Loucy (cell line): ENCODE measurements around the gene IL11.

Experiments
- H2AFZ ChIP-seq: fragments of 200-600 bp; sonication (generic); 2 replicates; pipeline ENCODE4 v1.6.0; 2016; ENCODE audit warnings: antibody characterized with exemption, mild to moderate bottlenecking, low read length, moderate library complexity
- H3F3A ChIP-seq: fragments of 200-600 bp; 2 replicates; pipeline ENCODE4 v1.6.0; 2016; ENCODE audit warnings: antibody characterized with exemption, low read depth, mild to moderate bottlenecking
- H3K27me3 ChIP-seq: fragments of 200-600 bp; sonication (generic); 2 replicates; pipeline ENCODE4 v1.6.1; 2014; ENCODE audit warnings: low read length, mild to moderate bottlenecking; ENCODE audit not compliant: insufficient read depth, poor library complexity, severe bottlenecking
- H3K36me3 ChIP-seq: fragments of 200-600 bp; sonication (generic); 2 replicates; pipeline ENCODE4 v1.6.1; 2016; ENCODE audit warnings: low read length; ENCODE audit not compliant: insufficient read depth
- H3K4me1 ChIP-seq: fragments of 200-600 bp; sonication (generic); 2 replicates; pipeline ENCODE4 v1.5.1; 2014; ENCODE audit warnings: low read length, mild to moderate bottlenecking; ENCODE audit not compliant: insufficient read depth, poor library complexity, severe bottlenecking
- H3K4me2 ChIP-seq: fragments of 200-600 bp; sonication (generic); 2 replicates; pipeline ENCODE4 v1.6.0; 2014; ENCODE audit warnings: antibody characterized with exemption, low read length, low read depth, mild to moderate bottlenecking; ENCODE audit not compliant: poor library complexity, severe bottlenecking
- H3K4me3 ChIP-seq: fragments of 200-600 bp; sonication (generic); 2 replicates; pipeline ENCODE4 v1.5.1; 2014; ENCODE audit warnings: low read length, mild to moderate bottlenecking, mixed read lengths; ENCODE audit not compliant: poor library complexity, severe bottlenecking
- H3K79me2 ChIP-seq: fragments of 200-600 bp; sonication (generic); 2 replicates; pipeline ENCODE4 v1.6.1; 2014; ENCODE audit warnings: low read length; ENCODE audit not compliant: insufficient read depth
- H3K9ac ChIP-seq: fragments of 200-600 bp; sonication (generic); 2 replicates; pipeline ENCODE4 v1.6.0; 2014; ENCODE audit warnings: mild to moderate bottlenecking, low read depth, low read length, moderate library complexity; ENCODE audit not compliant: poor library complexity, severe bottlenecking
- H3K9me2 ChIP-seq: fragments of 200-600 bp; sonication (generic); replicated peaks from 2 replicates; pipeline ENCODE4 v1.6.1; 2016; ENCODE audit warnings: low read depth, low read length, mixed read lengths
- H3K9me3 ChIP-seq: fragments of 200-600 bp; sonication (generic); 2 replicates; pipeline ENCODE4 v1.6.1; 2014; ENCODE audit warnings: mild to moderate bottlenecking, antibody characterized with exemption, low read length, low read depth; ENCODE audit not compliant: insufficient read depth
- H4K20me1 ChIP-seq: fragments of 200-600 bp; sonication (generic); 2 replicates; pipeline ENCODE4 v1.6.0; 2014; ENCODE audit warnings: antibody characterized with exemption, low read length, mild to moderate bottlenecking; ENCODE audit not compliant: insufficient read depth, poor library complexity, severe bottlenecking
- EZH2phosphoT487 ChIP-seq: fragments of 200-600 bp; IDR thresholded peaks from 2 replicates; pipeline ENCODE4 v1.6.1; 2018; ENCODE audit warnings: antibody characterized with exemption, mild to moderate bottlenecking, moderate library complexity, borderline replicate concordance
- TF ChIP-seq, protein P1 (sequence below): fragments of 200-600 bp; sonication (generic); conservative IDR thresholded peaks from 2 replicates; pipeline ENCODE4 v1.5.1; 2014; ENCODE audit warnings: mild to moderate bottlenecking, antibody characterized with exemption, low read length

The IL11 gene

DNA sequence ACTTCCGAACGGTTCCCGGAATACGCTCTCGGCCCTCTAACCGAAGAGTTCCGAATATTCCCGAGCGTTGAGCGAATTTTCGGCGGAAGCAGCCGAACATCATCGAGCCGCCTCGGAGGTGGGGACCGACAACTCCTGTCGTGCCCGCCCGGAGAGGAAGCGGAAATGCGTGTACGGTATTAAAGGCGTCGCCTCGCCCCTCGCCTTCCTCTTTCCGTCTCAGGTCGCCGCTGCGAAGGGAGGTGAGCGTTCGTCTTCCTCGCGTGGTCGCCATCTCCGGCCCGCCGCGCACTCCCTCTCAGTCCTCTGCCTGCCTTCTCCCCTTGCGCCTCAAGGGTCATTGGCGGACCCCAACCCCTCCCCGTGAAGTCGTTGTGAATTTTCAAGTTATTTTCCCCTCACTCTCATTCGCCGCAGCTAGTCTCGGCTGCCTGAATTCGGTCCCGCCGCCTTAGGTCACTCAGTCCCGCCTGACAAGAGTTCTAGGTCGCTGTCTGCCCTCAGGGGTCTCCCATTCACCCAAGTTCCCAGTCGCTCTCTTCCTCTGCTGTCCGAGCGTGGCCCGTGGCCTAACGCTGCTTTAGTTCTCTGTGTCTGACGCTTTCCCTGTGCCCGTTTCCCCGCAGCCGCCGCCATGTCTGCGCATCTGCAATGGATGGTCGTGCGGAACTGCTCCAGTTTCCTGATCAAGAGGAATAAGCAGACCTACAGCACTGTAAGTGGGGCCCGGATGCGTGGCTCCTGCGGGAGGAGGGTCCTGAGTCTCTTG lies 15.6 kb upstream of the IL11 start, which contains the start of gene RPL28:
TSS of gene RPL28 (plus strand) at position 209 of the 769 bp plus-strand sequence. CDS start at position 635, 426 bp downstream.
- H3K79me2 ChIP-seq, result peaks cover 60% of the 10 kb centered on the region
- H3K36me3 ChIP-seq, result peaks cover 23% of the 10 kb centered on the region; the same call in 1 of the 2 replicates
- peak within 1 kb of the TSS; percentile 100 for H3K4me2 ChIP-seq
- no peaks in the 10 kb centered on the region for H3K9me2 ChIP-seq
- no peaks in the 10 kb centered on the region for H3K27me3 ChIP-seq
- peak within 1 kb of the TSS; percentile 99 for H3K9ac ChIP-seq
- TF ChIP-seq EZH2phosphoT487, result no peak
- TF ChIP-seq, protein P1, sequence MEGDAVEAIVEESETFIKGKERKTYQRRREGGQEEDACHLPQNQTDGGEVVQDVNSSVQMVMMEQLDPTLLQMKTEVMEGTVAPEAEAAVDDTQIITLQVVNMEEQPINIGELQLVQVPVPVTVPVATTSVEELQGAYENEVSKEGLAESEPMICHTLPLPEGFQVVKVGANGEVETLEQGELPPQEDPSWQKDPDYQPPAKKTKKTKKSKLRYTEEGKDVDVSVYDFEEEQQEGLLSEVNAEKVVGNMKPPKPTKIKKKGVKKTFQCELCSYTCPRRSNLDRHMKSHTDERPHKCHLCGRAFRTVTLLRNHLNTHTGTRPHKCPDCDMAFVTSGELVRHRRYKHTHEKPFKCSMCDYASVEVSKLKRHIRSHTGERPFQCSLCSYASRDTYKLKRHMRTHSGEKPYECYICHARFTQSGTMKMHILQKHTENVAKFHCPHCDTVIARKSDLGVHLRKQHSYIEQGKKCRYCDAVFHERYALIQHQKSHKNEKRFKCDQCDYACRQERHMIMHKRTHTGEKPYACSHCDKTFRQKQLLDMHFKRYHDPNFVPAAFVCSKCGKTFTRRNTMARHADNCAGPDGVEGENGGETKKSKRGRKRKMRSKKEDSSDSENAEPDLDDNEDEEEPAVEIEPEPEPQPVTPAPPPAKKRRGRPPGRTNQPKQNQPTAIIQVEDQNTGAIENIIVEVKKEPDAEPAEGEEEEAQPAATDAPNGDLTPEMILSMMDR, result no peak
- peaks cover 49% of the 10 kb centered on the region for H3K4me1 ChIP-seq
- H4K20me1 ChIP-seq, result peaks cover 51% of the 10 kb centered on the region
- H3K9me3 ChIP-seq, result no peaks in the 10 kb centered on the region
- peak within 1 kb of the TSS; percentile 100 for H3K4me3 ChIP-seq
- H3F3A ChIP-seq, result no peaks in the 10 kb centered on the region
- H2AFZ ChIP-seq, result peak within 1 kb of the TSS; percentile 85

DNA sequence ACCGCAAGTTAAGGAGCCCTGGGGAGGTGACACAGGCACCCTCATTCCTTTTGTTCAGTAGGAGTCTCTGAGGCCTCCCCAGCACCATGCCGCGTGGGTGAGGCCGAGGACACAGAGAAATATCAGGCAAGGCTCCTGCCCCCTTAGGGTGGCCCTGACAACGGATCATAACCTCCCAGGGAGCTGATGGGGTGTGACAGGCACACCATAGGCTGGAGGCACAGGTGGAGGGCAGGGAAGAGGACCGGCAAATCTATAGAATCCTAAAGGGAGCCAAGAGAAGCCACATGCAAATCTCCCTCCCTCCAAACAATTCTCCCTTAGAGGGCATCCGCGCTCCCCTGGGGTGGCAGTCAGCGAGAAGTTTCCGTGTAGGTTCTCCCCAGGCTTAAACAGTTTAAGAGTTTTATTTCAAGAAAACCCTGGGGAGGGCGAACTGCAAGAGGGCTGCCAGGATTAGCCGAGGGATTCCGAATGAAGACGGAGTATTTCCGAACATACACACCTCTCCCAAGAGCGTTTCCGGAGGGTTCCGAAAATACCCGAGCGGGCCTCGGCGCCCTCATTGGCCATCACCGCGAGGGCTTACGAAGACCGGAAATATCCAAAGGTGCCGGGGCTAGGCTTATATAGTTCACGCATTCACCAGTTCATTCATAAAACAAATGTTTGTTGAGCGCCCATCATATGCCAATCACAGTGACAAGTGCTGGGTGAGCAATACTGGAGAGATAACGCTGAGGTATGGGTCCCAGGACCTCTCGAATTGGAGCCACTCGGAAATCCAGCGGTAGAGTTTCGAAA lies 14.9 kb upstream of the IL11 start:
- H3K9me3 ChIP-seq, result no peaks in the 10 kb centered on the region
- H3K4me1 ChIP-seq, result peaks cover 49% of the 10 kb centered on the region
- peak overlapping the region; percentile 85 for H2AFZ ChIP-seq
- no peaks in the 10 kb centered on the region for H3K9me2 ChIP-seq
- H3K79me2 ChIP-seq, result peaks cover 58% of the 10 kb centered on the region
- H3K4me2 ChIP-seq, result peak overlapping the region; percentile 75
- H4K20me1 ChIP-seq, result peaks cover 43% of the 10 kb centered on the region
- H3K9ac ChIP-seq, result peak overlapping the region; percentile 99
- H3K4me3 ChIP-seq, result peak overlapping the region; percentile 100
- H3K36me3 ChIP-seq, result peaks cover 23% of the 10 kb centered on the region; the same call in 1 of the 2 replicates
- TF ChIP-seq EZH2phosphoT487, result no peak
- TF ChIP-seq, protein P1, result no peak
- H3F3A ChIP-seq, result no peaks in the 10 kb centered on the region
- no peaks in the 10 kb centered on the region for H3K27me3 ChIP-seq

DNA sequence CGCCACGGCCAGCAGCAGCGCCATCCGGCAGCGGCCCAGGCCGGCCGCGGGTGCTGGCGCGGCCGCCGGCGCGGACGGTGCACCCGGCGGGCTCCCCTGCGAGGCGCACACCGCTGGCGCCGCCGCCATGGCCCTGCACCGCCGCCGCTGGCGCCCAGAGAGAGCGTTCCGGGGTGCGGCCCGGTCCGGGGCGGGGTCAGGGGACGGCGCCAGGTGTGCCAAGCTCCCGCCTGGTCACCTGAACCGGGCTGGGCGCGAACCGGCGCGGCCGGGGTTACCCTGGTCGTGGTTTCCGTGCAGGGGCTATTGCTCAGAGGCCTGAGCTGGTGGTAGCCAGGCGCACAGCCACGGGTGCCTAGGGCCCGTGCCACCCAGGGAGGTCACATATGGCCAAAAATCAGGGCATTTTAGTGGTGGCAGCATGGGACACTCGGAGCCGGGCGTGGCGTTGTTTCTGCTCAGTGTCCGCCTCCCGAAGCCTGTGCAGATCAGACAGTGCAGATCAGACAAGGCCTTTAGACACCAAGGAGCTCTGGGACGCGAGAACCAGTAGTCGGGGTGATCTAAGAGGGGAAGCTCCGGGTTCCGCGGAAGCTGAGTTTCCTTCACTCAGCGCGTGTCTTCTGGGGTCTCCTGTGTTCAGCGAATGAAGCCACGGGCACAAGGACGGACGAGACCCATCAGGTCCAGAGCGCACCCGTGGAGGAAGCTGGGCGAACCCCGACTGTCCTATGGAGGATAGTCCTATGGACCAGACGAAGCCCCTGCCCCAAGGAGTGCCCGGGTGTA lies 14.1 kb upstream of the IL11 start, which contains the start of gene TMEM238:
TSS of gene TMEM238 (minus strand) at position 162 of the 789 bp plus-strand sequence. CDS start at position 129, 33 bp downstream.
- H2AFZ ChIP-seq, result peak within 1 kb of the TSS; percentile 82
- no peaks in the 10 kb centered on the region for H3F3A ChIP-seq
- H3K27me3 ChIP-seq, result no peaks in the 10 kb centered on the region
- H3K4me1 ChIP-seq, result peaks cover 43% of the 10 kb centered on the region
- H3K9ac ChIP-seq, result peak within 1 kb of the TSS; percentile 99
- peaks cover 50% of the 10 kb centered on the region for H3K79me2 ChIP-seq
- peaks cover 21% of the 10 kb centered on the region; the same call in 1 of the 2 replicates for H3K36me3 ChIP-seq
- peaks cover 35% of the 10 kb centered on the region for H4K20me1 ChIP-seq
- no peaks in the 10 kb centered on the region for H3K9me3 ChIP-seq
- peak within 1 kb of the TSS; percentile 100 for H3K4me3 ChIP-seq
- no peaks in the 10 kb centered on the region for H3K9me2 ChIP-seq
- peak within 1 kb of the TSS; percentile 91 for H3K4me2 ChIP-seq
- TF ChIP-seq, protein P1, result no peak
- TF ChIP-seq EZH2phosphoT487, result no peak
